H9 (cell line): ENCODE results near the gene ROPN1B. TPM values are rescaled to one million over a fixed set of nuclear protein-coding genes. Genes with fewer than 3 reads are reported as not detected.

ENCODE experiments used
- DNase-seq: peaks from one replicate; pipeline ENCODE4 v3.0.0-alpha.2; 2017
- H2AFZ ChIP-seq: one replicate; pipeline ENCODE4 v1.6.1; 2013; ENCODE audit warnings: mild to moderate bottlenecking, low read length, control low read depth, moderate library complexity
- H2AK5ac ChIP-seq: 2 replicates; pipeline ENCODE4 v1.6.1; 2013; ENCODE audit warnings: low read length, control low read depth, mixed read lengths; ENCODE audit not compliant: insufficient read length
- H2BK120ac ChIP-seq: one replicate; pipeline ENCODE4 v1.6.1; 2013; ENCODE audit warnings: low read depth, mild to moderate bottlenecking, low read length, control low read depth, inconsistent platforms; ENCODE audit not compliant: poor library complexity, severe bottlenecking
- H2BK12ac ChIP-seq: 2 replicates; pipeline ENCODE4 v1.6.1; 2013; ENCODE audit warnings: low read length, control low read depth, mixed read lengths, low read depth; ENCODE audit not compliant: insufficient read length
- H2BK15ac ChIP-seq: 2 replicates; pipeline ENCODE4 v1.6.1; 2013; ENCODE audit warnings: low read depth, low read length, control low read depth
- H2BK20ac ChIP-seq: one replicate; pipeline ENCODE4 v1.6.1; 2013; ENCODE audit warnings: low read depth, mild to moderate bottlenecking, low read length, control low read depth, inconsistent platforms; ENCODE audit not compliant: poor library complexity, severe bottlenecking
- H2BK5ac ChIP-seq: 2 replicates; pipeline ENCODE4 v1.6.1; 2013; ENCODE audit warnings: low read length, control low read depth, mixed read lengths; ENCODE audit not compliant: insufficient read length
- H3K14ac ChIP-seq: 2 replicates; pipeline ENCODE4 v1.6.1; 2013; ENCODE audit warnings: low read length, control low read depth; ENCODE audit not compliant: insufficient read depth
- H3K18ac ChIP-seq: 2 replicates; pipeline ENCODE4 v1.6.1; 2013; ENCODE audit warnings: low read depth, mild to moderate bottlenecking, mixed read lengths, low read length, control low read depth; ENCODE audit not compliant: insufficient read length
- H3K23ac ChIP-seq: 2 replicates; pipeline ENCODE4 v1.6.1; 2013; ENCODE audit warnings: low read length, control low read depth, mixed read lengths, low read depth; ENCODE audit not compliant: insufficient read length
- H3K23me2 ChIP-seq: 2 replicates; pipeline ENCODE4 v1.6.1; 2013; ENCODE audit warnings: low read depth, mild to moderate bottlenecking, mixed read lengths, low read length, control low read depth; ENCODE audit not compliant: insufficient read length, poor library complexity, severe bottlenecking
- H3K27ac ChIP-seq: 2 replicates; pipeline ENCODE4 v1.5.1; 2013; ENCODE audit warnings: low read length, control low read depth, mixed read lengths, low read depth; ENCODE audit not compliant: insufficient read length
- H3K27me3 ChIP-seq: 2 replicates; pipeline ENCODE4 v1.6.1; 2013; ENCODE audit warnings: low read length, control low read depth, inconsistent platforms; ENCODE audit not compliant: insufficient read depth
- H3K4ac ChIP-seq: 2 replicates; pipeline ENCODE4 v1.6.1; 2013; ENCODE audit warnings: low read depth, mild to moderate bottlenecking, control low read depth, inconsistent platforms, low read length, moderate library complexity
- H3K4me1 ChIP-seq: 2 replicates; pipeline ENCODE4 v1.6.1; 2013; ENCODE audit warnings: low read length, control low read depth, inconsistent platforms; ENCODE audit not compliant: insufficient read depth
- H3K4me2 ChIP-seq: 2 replicates; pipeline ENCODE4 v1.6.1; 2013; ENCODE audit warnings: low read length, control low read depth, mixed read lengths; ENCODE audit not compliant: insufficient read length, insufficient read depth
- H3K56ac ChIP-seq: 2 replicates; pipeline ENCODE4 v1.6.1; 2013; ENCODE audit warnings: low read depth, mild to moderate bottlenecking, mixed read lengths, low read length, control low read depth; ENCODE audit not compliant: insufficient read length
- H3K79me1 ChIP-seq: 2 replicates; pipeline ENCODE4 v1.6.1; 2013; ENCODE audit warnings: low read depth, mild to moderate bottlenecking, moderate library complexity, low read length, control low read depth, inconsistent platforms; ENCODE audit not compliant: insufficient read depth, poor library complexity, severe bottlenecking
- H3K79me2 ChIP-seq: 2 replicates; pipeline ENCODE4 v1.6.1; 2013; ENCODE audit warnings: low read length, control low read depth, inconsistent platforms; ENCODE audit not compliant: insufficient read depth
- H3K9ac ChIP-seq: 2 replicates; pipeline ENCODE4 v1.6.1; 2013; ENCODE audit warnings: low read length, control low read depth, mixed read lengths; ENCODE audit not compliant: insufficient read length; ENCODE audit errors: extremely low read depth
- H3K9me3 ChIP-seq: one replicate; pipeline ENCODE4 v1.6.1; 2013; ENCODE audit warnings: low read depth, low read length, inconsistent platforms; ENCODE audit not compliant: control insufficient read depth
- H3T11ph ChIP-seq: one replicate; pipeline ENCODE4 v1.6.1; 2013; ENCODE audit warnings: mild to moderate bottlenecking, low read length, control low read depth, inconsistent platforms
- H4K20me1 ChIP-seq: one replicate; pipeline ENCODE4 v1.6.1; 2013; ENCODE audit not compliant: control insufficient read depth, insufficient read length, insufficient read depth
- H4K5ac ChIP-seq: 2 replicates; pipeline ENCODE4 v1.6.1; 2013; ENCODE audit warnings: low read depth, mild to moderate bottlenecking, mixed read lengths, low read length, control low read depth; ENCODE audit not compliant: insufficient read length
- H4K8ac ChIP-seq: replicated peaks from 2 replicates; pipeline ENCODE4 v1.6.1; 2013; ENCODE audit warnings: low read length, control low read depth, mixed read lengths, low read depth; ENCODE audit not compliant: insufficient read length
- H4K91ac ChIP-seq: 2 replicates; pipeline ENCODE4 v1.6.1; 2013; ENCODE audit warnings: low read depth, mild to moderate bottlenecking, moderate library complexity, mixed read lengths, low read length, control low read depth; ENCODE audit not compliant: insufficient read length
- H3K27ac Mint-ChIP-seq, 3 experiments: 2 replicates in 2 of 3; 3 replicates in 1 of 3; pipeline ENCODE4 v1.8.0; 2020 to 2021; ENCODE audit warnings: mixed read lengths in 3 of 3, mild to moderate bottlenecking in 1 of 3, moderate library complexity in 1 of 3
- H3K27me3 Mint-ChIP-seq: 2 replicates; pipeline ENCODE4 v1.8.0; 2021; ENCODE audit warnings: low read depth, mild to moderate bottlenecking, moderate library complexity, mixed read lengths
- H3K36me3 Mint-ChIP-seq, 3 experiments: 2 replicates in 2 of 3; 3 replicates in 1 of 3; pipeline ENCODE4 v1.8.0; 2020 to 2021; ENCODE audit warnings: low read depth in 3 of 3, mixed read lengths in 3 of 3; ENCODE audit not compliant: insufficient read depth in 1 of 3
- H3K4me1 Mint-ChIP-seq, 2 experiments: 2 replicates each; pipeline ENCODE4 v1.8.0; 2020; ENCODE audit warnings: mixed read lengths in 2 of 2
- H3K4me3 Mint-ChIP-seq, 2 experiments: 2 replicates in 1 of 2; 3 replicates in 1 of 2; pipeline ENCODE4 v1.8.0; 2020 to 2021; ENCODE audit warnings: mild to moderate bottlenecking in 2 of 2, mixed read lengths in 2 of 2, moderate library complexity in 1 of 2
- H3K9me3 Mint-ChIP-seq, 2 experiments: 2 replicates in 1 of 2; 3 replicates in 1 of 2; pipeline ENCODE4 v1.8.0; 2020; ENCODE audit warnings: mild to moderate bottlenecking in 2 of 2, mixed read lengths in 2 of 2, moderate library complexity in 1 of 2
- CTCF ChIP-seq: fragments of 200-600 bp; sonication (generic); conservative IDR thresholded peaks from 3 replicates; pipeline ENCODE4 v1.8.0; 2021; ENCODE audit warnings: antibody characterized with exemption, mild to moderate bottlenecking
- WGBS: extraction: QIAGEN DNeasy Blood & Tissue Kit; methylation state at CpG from one replicate; pipeline ENCODE4 v1.1.7; 2013; ENCODE audit warnings: missing lambda C conversion rate, low lambda C conversion rate, mixed read lengths; ENCODE audit not compliant: insufficient read length; ENCODE audit errors: extremely low coverage; 5-methylcytosine and 5-hydroxymethylcytosine counted together
- total RNA-seq: library from RNA; stranded (reverse); gene quantifications from 2 replicates; pipeline ENCODE4 v1.2.1, GENCODE V29; 2021

ROPN1B gene
- total RNA-seq, 1 experiment from 2014 or later = not detected

GRCh38 chr3:126025116-126025729 lies 56.2 kb downstream of the ROPN1B start:
- no peak overlapping the region for H2AK5ac ChIP-seq
- no peak overlapping the region for H3K18ac ChIP-seq
- peaks cover 16% of the 10 kb centered on the region for H3K9me3 ChIP-seq
- H4K8ac ChIP-seq = no peak overlapping the region
- H3K4me1 ChIP-seq = peaks cover 6% of the 10 kb centered on the region; the same call in 1 of the 2 replicates
- Mint-ChIP-seq H3K27ac (peak overlapping the region in 1 of 3 experiments; percentile 68; a peak in 2 of 7 replicates), H3K4me3 (no peak overlapping the region), H3K9me3 (peaks cover 25 to 29% of the 10 kb centered on the region in 2 experiments), H3K27me3 (peaks cover 3% of the 10 kb centered on the region), H3K4me1 (peaks cover 32 to 34% of the 10 kb centered on the region in 2 experiments), H3K36me3 (peaks cover 32 to 61% (median 53%) of the 10 kb centered on the region in 3 experiments)
- no peak overlapping the region for H3K14ac ChIP-seq
- no peaks in the 10 kb centered on the region for H3K79me2 ChIP-seq
- H3K4ac ChIP-seq = no peak overlapping the region
- H2BK15ac ChIP-seq = no peak overlapping the region
- no peak overlapping the region for H4K5ac ChIP-seq
- H3K27ac ChIP-seq = no peak overlapping the region
- H4K20me1 ChIP-seq = no peaks in the 10 kb centered on the region
- TF ChIP-seq CTCF = no peak
- no peak overlapping the region for H3K9ac ChIP-seq
- no peak overlapping the region for H3K4me2 ChIP-seq
- WGBS = no CpG with 5 or more reads among the region's 14 CpGs
- DNase-seq = peak; percentile 22
- no peak overlapping the region for H2BK20ac ChIP-seq
- H2AFZ ChIP-seq = no peak overlapping the region
- H4K91ac ChIP-seq = no peak overlapping the region
- H2BK12ac ChIP-seq = no peak overlapping the region
- no peak overlapping the region for H3K56ac ChIP-seq
- H3K27me3 ChIP-seq = no peaks in the 10 kb centered on the region
- H3K23ac ChIP-seq = no peak overlapping the region
- no peak overlapping the region for H3T11ph ChIP-seq
- no peak overlapping the region for H2BK120ac ChIP-seq
- no peaks in the 10 kb centered on the region for H3K23me2 ChIP-seq
- no peak overlapping the region for H2BK5ac ChIP-seq
- no peaks in the 10 kb centered on the region for H3K79me1 ChIP-seq
